HG03039 (cell line): ENCODE results near the gene ZNRF2.
"Not testable (repeated sequence)": the region's sequence is repeated elsewhere in the genome, so short reads cannot be mapped to it uniquely, and the experiment has no call there.

Experiments
- ATAC-seq: cut with Tn5 transposase; IDR thresholded peaks from one replicate; pipeline ENCODE4 v1.9.1; 2021; ENCODE audit warnings: mild to moderate bottlenecking, moderate library complexity; ENCODE audit not compliant: unreplicated experiment

Gene ZNRF2

GRCh38 chr7:30286749-30287148 is 2.4 kb downstream of the ZNRF2 start:
- ATAC-seq: no peak

DNA sequence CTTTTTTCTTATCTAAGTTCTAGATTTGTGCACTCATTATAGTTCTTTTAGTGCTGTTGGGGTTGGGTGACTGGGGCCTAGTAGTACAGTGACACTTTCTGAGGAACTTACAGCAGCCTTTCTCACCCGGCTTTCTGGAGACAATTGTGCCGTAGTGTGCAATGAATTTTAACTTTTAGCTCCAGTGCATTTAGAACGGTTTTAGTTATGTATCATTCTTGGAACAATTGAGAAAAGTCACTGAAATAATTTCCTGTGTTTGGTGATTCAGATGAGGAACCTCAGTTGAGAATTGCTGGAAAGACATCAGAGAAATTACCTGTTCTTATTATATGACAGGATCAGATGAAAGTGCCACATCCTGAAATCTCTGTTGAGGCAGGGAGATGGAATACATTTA is 3.2 kb downstream of the ZNRF2 start:
- ATAC-seq: not testable (repeated sequence)

DNA sequence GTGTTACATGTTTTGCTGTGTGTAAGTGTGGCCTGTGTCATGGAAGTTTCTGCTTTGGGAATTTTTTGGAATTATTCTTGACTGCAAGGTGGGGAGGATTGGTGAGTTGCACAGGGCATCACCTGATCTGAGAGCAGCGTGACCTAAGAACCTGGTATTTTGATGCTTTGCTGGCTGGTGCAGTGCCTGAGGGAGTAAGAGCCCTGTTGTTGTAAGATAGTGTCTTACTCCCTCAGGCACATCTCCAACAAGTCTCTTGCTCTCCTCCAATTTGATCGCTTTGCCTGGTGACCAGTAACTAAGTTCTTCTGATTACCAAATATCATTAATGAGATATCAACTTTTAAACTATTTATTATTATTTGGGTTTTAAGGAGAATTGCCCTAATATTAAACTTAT is 5.2 kb downstream of the ZNRF2 start:
- not testable (repeated sequence) for ATAC-seq

DNA sequence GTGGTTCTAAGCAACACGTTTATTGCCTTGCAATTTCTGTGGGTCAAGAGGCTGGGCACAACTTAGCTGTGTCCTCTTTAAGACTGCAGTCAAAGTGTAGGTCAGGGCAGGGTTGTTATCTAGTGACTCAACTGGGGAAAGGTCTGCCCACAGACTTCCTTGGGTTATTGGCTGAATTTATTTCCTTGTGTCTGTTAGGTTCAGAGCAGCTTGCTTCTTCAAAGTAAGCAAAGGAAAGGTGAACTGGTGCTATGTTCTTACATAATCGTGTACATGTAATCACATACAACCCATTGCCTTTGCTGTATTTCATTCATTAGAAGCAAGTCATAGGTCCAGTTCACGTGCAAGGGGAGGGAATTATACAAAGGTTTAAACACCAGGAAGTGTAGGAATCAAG is 5.9 kb downstream of the ZNRF2 start:
- ATAC-seq: peak; percentile 40

DNA sequence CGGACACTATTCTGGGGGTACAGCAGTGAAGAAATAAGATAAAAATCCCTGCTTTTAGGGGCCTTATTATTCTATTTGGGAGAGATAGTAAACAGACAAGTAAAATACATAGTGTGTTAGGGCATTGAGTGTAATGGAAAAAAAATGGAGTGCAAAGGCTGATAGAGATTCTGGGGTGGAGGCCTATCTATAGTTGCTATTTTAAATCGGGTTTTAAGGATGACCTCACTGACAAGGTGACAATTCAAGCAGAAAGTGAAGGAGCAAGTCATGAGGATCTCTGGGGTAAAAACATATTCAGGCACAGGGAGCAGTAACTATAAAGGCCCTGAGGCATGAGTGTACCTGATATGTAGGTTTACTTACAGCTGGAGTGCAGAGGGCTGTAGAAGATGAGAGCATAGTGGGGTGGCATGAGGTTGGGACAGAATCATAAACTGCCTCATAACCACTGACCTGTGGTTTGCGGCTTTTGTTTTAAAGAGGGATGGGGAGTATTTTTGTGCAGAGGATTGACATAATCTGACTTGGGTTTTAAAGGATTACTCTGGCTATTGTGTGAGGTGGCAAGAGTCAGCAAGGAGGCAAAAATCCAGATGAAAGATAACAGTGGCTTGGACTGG is 8.1 kb downstream of the ZNRF2 start:
- ATAC-seq: not testable (repeated sequence)

GRCh38 chr7:30296304-30296703 is 11.9 kb downstream of the ZNRF2 start:
- ATAC-seq: not testable (repeated sequence)

DNA sequence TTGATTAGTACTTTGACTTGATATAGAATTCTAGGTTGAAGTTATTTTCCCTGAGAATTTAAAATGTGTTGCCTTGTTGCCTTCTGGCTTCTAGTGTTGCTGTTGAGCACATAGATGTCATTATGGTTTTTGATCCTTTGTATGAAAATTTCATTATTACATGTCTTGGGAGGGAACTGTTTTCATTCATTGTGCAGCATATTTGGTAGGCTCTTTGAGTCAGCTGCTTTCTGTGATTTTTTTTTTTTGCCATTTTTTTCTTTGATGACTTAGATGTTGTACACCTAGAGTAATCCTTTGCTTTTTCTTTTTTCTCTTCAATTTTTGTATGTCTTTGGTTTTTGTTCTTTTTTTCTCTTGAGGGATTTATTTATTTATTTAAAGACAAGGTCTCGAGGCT is 13.1 kb downstream of the ZNRF2 start:
- not testable (repeated sequence) for ATAC-seq

DNA sequence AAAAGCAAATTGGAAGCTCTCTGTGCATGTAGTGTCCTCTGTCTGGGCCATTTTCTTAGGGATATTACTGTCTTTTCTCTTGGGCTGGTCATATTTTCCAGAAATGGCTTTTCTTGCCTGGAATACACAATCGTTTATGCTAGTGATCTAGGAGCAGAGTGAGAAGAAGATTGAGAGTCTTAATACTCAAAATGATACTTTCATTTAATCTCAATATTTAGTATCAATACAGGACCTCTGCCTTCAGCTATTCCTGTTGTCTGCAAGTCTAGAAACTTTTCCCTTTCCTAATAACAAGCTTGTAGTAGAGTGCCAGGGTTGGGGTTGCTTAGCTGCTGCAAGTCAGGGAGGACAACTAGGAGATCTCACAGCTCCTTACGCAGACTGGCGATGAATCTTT is 14.0 kb downstream of the ZNRF2 start:
- not testable (repeated sequence) for ATAC-seq

DNA sequence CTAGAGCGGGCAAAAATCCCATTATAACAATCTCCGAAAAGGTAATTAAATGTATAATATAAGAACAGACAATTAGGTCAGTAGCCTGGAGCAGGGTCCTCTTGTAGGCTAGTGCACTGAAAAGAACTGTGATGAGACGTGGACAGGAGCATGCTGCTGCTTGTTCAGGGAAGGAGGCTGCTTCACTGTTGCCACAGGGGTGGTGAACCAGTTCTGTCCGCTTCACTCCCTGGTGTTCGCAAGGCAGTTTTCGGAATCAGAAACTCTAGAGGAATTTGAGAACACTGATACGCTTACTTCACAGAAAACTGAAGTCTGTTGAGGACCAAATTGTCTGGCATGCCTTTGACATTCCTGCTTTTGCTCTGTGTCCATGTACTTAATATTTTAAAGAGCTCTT is 17.4 kb downstream of the ZNRF2 start:
- no peak for ATAC-seq

DNA sequence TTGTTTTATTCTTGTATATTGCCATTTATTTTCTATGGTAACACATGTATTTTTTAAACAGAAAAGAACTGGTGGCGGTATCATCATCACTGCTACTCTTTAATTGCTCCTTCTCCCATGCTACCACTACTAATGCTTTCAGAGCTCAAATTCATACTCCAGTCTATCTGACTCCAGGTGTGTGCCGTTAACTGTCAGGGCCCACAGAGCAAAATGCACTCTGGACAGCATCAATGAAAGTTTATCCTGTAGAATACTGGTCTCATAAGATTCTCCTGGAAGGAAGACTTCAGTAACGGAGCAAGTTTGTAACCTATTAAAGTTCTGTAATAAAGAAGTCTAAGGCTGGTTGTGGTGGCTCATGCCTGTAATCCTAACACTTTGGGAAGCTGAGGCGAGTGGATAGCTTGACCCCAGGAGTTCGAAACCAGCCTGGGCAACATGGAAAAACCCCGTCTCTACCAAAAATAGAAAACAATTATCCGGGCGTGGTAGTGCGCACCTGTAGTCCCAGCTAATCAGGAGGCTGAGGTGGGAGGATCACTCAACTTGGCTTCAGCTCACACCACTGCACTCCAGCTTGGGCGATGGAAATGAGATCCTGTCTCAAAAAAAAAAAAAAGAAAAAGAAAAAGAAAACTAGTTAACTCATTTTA is 18.4 kb downstream of the ZNRF2 start:
- no peak for ATAC-seq

GRCh38 chr7:30303312-30304039 is 19.1 kb downstream of the ZNRF2 start:
- peak; percentile 71 for ATAC-seq

DNA sequence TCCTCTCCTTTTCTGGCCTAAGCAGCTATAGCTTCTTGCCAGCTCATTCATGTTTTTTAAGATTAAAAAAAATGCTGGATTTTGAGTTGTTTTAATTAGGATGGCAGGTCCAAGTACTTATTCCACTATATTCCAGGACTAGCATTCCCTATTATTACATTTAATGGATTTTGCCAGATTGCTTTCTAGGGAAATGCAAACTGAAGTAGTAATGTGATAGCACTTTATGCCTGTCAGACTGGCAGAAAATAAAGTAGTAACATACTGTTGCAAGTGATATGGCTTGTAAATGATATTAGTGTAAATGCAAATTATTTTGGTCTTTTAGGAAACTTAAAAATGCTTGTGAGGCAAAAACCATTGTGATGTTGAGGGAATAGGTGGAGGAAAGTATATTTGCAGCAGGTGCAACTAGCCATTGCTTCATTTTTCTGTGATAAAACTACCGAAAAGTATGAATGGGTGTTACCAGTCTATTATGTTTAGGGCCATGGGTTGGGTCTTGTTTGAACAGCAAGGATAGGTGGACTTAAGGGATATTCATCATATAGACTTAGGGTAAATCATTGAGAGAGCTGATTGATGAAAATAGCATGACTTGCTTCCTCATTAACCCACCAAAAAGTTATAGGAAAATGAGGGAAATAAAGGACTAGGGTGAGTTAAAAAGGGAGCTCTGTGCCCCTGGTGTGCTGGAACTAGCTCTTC is 19.9 kb downstream of the ZNRF2 start:
- ATAC-seq: no peak

DNA sequence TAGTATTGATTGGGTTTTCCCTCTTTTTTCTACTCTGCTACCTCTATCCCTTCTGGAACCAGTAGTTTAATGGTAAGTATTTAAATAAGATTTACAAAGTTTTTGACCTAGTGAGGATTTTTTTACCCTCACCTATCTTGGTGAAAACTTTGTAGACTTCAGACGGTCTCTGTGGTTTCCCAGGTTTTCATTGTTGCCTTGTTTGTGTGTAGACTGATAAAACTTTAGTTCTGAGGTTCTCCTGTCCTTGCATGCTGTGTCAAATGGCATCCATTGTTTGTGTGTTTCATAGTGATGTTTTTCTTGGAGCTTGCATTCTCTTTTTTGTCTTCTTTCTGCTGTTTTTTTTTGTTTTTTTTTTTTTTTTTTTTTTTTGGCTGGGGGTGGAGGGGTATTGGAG is 22.6 kb downstream of the ZNRF2 start:
- ATAC-seq: no peak

GRCh38 chr7:30308389-30308788 is 24.0 kb downstream of the ZNRF2 start:
- ATAC-seq: no peak

GRCh38 chr7:30309302-30309701 is 24.9 kb downstream of the ZNRF2 start:
- ATAC-seq: no peak

DNA sequence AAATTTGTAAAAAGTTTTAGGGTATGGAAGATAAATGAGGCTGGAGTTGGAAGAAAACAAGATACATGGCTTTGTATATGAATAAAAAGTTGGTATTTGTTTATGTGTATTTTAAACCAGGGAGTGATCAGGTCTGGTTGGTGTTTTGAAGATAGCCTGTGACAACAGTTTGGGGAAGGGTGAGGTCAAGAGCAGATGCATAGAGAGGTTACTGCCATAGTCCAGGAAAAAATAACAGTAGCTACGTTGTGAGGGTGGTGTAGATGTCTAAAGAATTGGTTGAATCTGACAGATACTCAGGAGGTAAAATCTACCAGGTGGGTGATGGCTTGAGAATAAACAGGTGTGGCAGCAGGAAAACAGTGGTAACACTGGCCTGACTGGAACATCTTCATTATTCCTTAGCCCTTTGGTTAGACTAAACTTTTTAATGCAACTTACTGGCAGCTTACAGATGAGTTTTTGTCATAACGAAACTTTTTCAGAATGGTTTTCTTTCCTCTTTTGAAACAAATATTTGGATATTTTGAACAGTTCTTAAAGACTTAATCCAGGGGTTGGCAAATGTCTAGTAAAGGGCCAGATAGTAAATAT is 25.5 kb downstream of the ZNRF2 start:
- no peak for ATAC-seq

DNA sequence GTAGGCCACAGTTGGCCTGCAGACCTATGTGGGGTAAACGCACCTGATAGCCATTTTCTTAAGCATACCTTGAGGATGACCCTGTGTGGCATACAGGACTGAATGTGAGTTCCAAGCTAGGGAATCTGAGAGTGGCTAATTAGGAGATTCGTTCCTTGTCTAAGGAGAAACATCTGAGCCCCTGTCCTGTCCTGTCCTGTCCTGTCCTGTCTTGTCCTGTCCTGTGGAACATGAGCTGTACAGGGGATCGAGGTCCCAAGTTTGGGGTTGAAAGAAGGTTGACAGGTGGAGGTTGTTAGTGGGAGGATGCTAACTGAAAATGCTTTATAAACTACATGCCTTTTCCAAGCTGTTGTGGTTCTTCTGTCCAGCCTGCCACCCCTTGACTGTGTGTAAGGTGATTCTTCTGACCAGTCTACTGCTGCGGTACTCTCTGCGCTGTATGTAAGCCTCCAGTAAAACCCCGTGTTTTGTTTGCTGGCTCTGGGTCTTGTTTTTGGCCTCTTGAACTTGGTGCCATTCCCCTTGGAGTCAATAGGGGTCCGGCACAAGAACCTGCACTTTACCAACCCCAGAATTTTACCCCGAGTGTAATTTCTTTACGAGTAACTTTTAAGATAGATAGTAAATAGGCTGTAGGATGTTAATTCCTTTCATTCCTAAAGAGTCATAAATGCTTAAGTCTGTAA is 26.4 kb downstream of the ZNRF2 start:
- no peak for ATAC-seq

DNA sequence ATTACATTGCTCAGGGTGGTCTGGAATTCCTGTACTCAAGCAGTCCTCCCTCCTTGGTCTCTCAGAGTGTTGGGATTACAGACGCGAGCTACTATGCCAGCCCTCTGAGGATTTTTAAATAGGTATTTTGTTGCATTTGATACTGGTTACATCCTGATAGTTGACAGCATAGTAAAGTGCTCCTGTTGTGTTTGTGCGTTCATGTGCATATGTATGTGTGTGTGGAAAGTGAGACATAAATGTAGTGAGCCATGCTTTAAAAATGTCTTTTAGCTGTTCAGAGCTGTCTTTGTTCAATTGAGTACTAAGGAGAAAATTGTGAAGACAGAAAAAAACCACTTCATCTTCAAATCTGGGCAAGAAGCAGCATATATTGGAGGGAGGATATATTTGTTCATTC is 27.8 kb downstream of the ZNRF2 start:
- no peak for ATAC-seq

- ATAC-seq: no peak
Observed at GRCh38 chr7:30313348-30313747, 29.0 kb downstream of the ZNRF2 start.

DNA sequence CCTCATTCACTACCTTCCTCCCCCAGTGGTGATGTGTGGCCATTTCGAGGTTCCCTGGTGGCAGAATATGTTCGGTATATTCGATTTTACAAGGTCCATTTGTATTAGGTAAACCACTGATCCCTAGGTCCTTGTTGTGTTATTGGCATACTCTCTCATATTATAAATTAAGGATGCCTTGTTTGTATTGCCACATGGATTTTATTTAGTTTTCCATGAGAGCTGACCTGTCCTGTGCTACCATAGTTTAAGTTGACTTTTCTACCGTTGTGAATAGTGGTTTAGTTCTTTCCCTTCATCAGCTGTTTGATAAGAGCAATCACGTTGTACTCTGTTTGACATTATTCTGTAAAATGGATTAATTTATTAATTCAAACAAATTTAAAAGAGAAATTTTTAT is 29.4 kb downstream of the ZNRF2 start:
- no peak for ATAC-seq

- no peak for ATAC-seq
Observed at GRCh38 chr7:30315589-30315988, 31.2 kb downstream of the ZNRF2 start.
